HG03520 (cell line): Measurements from ENCODE around the gene ATRN.

ENCODE experiments used
- ATAC-seq: cut with Tn5 transposase; IDR thresholded peaks from one replicate; pipeline ENCODE4 v1.9.1; 2021; ENCODE audit warnings: mild to moderate bottlenecking, moderate library complexity; ENCODE audit not compliant: unreplicated experiment

ATRN gene

DNA sequence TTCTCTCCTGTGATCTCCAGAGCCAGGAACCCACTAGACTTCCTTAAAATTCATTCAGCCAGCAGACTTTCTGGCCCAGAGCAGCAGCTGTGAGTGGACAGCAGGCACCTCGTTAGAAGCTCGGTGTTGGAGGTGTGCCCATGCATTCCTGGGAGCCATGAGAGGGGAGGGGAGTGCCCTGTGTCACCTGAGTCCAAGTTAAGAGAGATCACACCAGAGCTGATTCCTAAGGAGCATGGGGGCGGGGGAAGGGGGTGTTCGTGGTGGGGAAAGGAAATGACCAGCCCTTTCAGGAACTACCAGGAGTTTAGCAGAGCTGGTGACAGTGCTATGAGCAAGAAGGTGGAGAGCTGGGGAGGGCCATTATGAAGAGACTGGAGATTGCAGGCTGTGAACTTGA, 145.4 kb downstream of the ATRN start:
- no peak for ATAC-seq

DNA sequence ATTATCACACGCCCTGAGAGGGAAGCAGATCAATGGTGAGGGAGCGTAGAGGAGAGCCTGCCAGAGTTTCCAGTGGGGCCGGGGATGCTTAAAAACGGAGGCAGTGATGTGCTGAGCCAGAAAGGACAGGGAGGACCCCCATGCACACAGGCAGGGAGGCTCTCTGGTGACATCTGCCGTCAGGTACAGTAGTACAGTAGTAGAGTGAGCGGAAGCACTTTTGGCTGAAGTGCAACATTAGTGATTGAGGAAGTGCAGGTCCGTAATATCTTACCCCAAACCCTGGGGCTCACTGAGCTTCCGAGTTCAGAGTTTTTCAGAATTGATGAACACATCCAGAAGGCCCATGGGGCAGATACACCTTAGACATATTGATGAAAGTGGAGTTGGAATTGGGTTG, 150.3 kb downstream of the ATRN start:
- ATAC-seq = no peak

DNA sequence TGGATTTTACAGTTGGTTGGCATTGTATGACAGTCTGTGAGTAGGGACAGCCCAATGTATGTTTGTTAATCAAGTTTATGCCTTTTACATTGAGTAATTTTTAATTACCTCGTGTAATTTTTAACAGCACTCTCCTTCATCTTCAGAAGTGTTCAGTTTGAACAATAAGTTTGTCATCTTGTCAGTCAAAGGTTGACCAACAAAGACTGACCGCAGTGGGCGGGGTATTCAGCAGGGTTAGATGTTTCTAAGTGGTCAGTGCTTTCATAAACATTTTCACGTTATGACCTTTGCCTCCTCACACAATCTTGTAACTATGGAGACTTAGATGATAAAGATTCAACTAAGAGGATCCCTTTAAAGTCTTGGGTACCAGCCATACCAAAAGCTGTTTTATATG, 151.6 kb downstream of the ATRN start:
- no peak for ATAC-seq

DNA sequence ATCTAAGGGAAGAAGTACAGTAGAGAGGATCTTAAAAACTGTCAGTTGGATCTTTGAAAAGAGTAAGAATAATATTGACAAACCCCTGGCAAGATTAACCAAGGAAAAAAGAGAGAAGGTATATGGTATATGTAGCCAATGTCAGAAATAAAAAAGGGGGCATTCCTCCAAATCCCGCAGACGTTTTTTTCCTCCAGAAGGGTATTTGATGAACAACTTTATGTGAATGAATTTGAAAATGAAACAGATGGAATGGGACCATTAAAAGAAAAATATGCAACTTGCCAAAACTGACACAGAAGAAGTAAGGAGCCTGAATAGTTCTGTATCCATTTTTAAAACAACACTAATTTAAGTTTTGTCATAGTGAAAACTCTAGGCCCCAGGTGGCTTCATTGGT, 156.7 kb downstream of the ATRN start:
- no peak for ATAC-seq

DNA sequence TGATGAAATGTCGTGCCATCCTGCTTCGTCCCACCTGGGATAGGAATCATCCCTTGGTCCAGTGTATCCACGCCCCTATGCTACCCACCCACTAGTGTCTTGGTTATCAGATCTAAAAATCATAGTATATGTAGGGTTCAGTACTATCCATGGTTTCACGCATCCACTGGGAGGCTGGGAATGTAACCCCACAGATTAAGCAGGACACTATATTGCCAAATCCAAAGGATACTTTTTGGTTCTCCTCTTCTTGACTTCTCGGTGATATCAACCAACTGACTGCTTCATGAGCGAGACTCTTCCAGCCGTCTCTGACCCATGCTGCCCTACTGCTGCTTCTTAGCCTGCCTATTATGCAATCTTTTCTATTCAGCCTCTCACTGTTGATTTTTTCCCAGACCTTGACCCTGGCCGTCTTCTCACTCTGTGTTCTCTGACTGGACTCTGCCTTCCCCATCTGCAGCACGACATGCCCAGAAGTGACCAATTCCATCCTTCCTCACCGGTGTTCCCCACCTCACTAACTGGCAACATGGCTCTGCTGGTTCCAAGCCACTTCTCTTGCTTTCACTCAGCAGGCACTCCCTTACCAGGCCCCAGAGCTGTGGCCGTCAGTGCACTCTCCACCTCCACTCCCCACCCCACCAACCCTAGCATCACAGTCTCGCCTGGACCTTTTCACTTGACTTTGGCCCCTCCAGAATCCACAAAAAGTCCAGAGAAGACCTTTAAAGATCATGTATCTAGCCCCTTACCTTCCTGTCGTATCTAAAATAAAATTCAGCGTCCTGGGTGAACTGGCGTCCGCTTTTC, 157.9 kb downstream of the ATRN start:
- ATAC-seq = no peak

DNA sequence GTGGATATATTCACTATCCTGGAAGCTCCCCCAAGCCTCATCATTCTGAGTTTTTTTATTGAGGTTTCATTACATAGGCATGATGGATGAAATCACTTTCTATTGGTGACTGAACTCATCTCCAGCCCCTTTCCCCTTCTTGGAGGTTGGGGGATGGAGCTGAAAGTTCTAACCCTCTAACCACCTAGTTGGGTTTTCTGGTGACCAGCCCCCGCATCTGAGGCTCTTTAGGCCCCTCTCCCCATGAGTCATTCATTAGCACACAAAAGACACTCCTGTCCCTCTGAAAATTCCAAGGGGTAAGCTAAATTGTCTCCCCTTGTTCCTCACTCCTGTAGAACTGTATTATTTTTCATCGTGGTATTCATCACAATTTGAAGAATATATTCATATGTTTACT, 159.1 kb downstream of the ATRN start:
- no peak for ATAC-seq

DNA sequence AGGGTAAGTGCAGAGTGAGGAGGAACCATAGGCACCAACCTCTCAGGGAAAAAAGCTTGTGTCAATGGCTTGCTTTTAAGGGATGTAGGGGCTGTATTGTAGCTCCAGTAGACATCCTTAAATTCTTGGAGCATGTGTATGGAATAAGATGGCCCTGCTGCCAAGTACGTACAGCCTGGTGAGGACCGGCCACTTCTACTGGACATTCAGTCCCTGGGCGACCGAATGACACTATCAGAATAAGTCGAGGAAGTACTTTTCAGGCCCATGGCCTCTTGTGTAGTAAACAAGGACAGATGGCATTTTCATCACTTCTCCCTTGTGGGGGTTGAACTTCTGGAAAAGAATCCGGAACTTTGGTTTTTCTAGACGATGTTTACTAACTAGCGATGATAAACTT, 159.6 kb downstream of the ATRN start:
- ATAC-seq = no peak

DNA sequence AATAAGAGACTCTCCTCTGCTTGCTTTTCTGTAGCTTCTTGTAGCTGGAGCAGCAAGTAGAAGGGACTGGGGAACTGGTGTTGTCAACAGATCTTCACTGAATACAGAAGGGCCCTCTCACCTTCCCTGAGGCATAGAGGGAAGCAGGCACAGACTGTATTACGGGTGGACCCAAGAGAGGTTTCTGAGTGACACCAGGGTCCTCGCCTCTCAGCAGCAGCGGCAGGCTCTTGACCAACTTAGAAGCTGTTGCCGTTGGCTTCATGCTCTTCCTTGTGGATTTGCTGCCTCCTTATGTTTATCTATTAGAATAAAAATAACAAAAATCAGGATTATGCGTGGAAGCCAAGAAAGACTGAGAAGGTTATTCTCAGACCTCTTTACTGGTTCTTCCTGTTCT, 160.7 kb downstream of the ATRN start:
- no peak for ATAC-seq

DNA sequence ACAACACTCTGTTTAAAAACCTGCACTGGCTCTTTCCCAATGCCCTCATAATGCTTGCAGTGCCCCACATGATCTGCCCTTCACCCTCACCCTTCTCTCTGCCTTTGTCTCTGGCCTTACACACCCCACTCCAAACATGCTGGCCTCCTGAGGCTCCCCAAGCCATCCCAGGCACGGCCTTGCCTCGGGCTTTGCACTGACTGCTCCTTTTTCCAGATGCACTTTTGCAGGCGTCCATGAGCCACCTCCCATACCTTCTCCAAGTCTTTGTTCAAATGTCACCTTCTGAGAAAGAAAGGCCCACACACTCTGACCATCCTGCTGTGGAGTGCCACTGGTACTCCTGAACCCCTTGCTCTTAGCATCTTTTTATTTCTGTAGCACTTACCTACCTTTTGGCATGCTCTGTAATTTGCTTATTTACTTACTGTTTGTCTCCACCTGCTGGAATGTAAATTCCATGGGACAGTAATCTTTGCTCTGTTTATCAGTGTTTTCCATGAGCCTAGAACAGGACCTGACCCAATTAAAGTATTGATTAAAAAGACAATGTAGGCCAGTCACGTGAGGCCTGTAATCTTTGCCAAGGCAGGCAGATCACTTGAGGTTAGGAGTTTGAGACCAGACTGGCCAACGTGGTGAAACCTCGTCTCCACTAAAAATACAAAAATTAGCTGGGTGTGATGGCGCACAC, 161.6 kb downstream of the ATRN start:
- ATAC-seq = no peak

DNA sequence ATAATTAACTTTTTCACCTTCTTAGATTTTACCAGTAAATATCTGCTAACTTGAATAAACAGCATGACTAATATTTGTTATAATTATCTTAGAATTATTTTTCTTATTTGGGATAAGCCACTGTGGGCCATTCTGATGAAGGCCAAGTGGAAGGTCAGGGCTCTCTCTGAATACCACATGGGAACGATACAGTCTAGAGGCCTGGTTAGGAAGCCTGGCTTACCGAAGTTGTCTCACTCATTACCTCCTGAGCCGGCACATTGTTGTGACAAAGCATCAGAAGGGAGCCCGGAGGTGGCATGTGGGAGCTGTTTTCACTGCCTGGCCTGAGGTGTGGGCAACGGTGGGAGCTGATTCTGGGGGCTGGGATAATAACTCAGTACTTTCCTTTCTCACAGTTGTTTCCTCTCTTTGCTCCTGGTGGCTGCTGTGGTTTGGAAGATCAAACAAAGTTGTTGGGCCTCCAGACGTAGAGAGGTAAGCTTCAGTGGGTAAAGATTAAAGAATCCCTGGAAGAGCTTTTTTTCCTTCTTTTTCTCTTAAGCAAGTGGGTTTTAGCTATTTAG, 163.2 kb downstream of the ATRN start:
- ATAC-seq = no peak

DNA sequence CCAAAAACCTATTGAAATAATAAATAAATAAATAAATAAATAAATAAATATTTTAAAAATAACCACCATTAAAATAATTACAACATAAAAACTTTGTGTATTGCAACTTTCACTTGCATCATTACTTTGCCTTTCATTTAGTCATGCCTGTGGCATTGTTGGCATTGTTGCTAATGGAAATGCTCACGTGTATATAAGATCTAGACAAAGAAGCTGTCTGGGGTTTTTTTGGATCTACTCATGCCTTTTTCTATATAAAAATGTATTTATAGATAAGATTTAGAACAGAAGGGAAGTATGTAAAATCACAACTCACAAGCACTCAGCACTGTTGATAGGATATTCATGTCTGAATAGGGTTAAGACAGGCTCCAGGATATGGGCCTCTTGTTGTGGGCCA, 164.5 kb downstream of the ATRN start:
- ATAC-seq = no peak

DNA sequence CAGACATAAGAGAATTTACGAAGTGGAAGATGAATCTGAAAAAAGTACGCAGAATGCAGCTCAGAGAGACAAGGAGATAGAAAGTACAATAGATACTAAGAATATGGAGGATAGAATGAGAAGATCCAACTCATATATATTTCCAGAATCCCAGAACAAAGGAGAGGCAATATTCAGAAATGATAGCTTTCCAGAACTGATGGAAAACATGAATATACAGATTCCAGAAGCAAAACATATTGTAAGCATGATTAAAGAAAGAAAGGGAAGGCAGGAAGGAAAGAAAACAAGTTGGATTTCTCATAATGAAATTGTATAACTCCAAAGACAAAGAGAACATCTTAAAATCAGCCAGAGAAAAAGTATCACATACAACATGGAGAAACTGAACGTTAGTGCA, 169.4 kb downstream of the ATRN start:
- ATAC-seq = no peak

DNA sequence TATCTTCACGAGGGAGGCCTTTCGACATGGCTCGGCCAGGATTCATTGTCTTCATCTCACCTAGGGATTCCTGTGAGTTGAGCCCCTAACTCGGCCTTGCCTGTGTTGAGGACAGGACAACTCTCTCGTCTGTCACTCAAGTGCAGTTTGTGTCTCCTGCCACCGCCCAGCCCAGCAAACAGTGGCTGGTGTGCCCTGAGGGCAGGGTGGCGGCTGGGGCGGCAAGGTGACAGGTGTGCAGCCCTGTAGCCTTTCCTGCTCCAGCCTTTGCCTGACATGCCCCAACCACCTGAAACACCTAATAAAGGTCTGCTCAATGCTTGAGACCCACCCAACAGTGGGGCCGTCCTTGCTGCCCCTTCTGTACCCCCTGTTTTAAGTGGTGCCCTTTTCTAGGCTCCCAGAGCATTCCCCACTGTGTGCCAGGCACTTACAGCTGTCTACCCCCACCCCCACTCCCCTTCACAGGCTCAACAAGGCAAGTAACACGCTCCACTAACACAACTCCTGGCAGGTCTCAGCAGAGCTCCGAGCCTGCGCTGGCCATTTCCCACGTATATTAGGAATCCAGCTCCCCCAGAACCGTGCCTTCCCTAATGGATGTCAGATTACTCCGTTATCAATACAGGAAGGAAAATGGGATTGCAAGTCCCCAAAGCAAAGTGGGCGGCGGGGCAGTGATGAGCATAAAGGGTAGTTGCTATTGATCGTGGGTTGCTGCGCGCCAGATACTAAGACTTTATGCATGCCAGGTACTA, 174.7 kb downstream of the ATRN start:
- ATAC-seq = no peak

DNA sequence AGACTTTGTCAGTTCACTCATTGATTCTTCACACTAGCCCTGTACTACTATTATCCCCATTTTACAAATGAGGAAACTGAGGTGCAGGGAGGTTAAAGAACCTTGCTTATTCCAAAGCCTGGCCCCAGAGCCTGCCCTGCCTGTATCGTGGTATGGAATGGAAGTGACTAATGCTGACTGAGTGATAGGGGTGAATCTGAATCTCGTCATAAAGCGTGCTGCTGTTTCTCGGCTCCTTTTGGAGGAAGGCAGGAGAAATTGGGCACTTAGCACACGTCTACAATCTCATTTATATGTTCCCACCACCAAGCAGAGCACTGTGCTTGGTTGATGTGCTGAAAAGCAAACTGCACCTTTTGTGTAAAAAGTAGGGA, 175.2 kb downstream of the ATRN start:
- ATAC-seq = no peak

DNA sequence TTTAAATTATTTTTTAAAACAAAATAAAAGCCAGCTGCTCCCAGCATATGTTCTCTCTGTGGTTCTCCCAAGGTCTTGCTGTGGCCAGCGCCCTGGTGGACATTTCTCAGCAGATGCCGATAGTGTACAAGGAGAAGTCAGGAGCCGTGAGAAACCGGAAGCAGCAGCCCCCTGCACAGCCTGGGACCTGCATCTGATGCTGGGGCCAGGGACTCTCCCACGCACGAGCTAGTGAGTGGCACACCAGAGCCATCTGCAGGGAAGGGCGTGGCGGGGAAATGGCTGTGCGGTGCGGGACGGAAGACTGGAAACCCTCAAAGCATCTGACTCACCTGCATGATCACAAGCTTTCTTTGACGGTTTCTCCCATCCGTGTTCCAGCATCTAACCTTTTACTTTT, 175.8 kb downstream of the ATRN start:
- ATAC-seq = no peak

DNA sequence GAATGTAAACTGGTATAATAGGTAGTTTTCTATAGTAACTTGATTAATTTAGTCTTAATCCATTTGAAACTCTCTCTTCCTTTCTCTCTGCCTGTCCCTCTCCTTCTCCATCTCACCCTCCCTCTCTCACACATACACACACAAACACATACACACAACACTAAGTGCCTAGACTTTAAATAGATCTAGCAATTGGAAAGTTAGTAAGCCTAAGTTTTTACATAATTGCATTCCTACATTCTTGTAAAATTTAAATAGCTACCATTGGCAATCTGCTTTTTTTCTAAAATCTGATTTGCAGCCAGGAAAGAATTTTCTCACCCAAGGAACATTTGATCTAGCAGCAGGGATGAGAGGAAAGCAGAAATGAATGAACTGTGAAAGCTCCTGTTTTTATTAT, 176.7 kb downstream of the ATRN start:
- ATAC-seq = no peak

DNA sequence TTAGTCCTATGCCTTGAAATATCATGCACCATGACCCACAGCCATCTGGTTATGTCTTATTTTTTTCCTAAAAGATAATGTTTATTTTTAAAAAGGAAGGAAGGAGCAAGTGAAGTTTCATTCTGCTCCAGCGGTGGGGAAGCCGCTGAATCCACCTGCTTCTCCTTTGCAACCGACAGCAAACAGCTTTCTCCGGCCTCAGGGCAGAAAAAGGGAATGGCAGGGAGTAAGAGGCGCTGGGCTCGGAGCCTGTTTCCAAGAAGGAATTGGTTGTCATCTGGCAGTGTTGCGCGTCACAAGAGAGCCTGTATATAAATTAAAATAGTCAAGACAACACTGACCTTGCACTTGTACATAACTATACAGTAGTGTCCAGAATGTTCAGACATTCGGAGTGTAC, 178.1 kb downstream of the ATRN start:
- ATAC-seq = no peak

DNA sequence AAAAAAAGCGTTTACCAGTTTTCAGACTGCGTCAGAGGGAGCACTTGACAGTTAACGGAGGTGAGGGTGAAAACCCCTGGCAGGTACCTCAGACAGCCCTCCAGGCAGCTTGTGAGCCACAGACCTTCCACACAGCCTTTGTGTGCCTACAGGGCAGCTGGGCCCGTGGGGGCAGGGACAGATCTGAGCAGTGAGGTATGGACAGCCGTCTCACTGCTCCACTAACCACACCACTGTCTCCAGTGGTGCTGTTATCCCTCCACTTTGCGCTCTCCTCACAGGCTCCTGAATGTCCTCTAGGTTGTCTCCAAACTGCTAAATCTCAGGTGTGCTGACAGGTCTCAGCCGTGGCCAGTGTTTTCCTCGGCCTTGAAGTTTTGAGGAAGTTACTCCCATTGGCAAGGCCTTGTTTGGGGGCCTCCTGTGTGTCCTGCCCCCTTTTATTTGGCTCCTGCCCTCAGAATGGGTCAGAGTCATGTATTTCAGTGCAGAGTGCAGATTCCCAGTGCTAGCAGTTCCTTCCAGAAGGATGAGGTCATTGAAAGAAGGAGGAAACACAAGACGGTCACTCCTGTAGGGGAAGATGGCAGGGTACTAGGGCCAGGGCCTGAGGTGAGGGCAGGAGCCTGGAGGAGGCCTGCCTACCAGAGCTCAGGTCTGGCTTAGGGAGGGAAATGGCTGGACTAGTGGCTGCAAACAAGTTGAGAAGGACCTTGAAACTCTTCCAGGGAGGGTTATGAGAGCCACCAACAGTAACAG, 180.6 kb downstream of the ATRN start:
- ATAC-seq = no peak

DNA sequence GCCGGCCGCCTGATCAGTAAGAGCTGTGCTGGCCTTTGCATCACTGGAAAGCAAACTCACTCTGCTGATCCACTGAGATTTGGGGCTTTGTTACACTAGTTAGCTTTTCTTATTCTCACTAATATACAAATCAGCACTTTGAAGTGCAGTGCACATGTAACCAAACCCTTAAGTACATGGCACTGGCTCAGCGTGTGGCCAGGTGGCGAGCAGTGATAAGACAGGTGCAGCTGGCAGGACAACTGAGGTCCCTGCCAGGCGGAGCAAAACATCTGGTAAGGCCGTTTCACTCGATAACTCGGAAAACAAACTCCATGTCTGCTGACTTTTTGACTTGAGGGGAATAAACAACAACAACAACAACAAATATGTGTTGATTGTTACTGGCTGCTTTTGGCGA, 181.4 kb downstream of the ATRN start:
- no peak for ATAC-seq

DNA sequence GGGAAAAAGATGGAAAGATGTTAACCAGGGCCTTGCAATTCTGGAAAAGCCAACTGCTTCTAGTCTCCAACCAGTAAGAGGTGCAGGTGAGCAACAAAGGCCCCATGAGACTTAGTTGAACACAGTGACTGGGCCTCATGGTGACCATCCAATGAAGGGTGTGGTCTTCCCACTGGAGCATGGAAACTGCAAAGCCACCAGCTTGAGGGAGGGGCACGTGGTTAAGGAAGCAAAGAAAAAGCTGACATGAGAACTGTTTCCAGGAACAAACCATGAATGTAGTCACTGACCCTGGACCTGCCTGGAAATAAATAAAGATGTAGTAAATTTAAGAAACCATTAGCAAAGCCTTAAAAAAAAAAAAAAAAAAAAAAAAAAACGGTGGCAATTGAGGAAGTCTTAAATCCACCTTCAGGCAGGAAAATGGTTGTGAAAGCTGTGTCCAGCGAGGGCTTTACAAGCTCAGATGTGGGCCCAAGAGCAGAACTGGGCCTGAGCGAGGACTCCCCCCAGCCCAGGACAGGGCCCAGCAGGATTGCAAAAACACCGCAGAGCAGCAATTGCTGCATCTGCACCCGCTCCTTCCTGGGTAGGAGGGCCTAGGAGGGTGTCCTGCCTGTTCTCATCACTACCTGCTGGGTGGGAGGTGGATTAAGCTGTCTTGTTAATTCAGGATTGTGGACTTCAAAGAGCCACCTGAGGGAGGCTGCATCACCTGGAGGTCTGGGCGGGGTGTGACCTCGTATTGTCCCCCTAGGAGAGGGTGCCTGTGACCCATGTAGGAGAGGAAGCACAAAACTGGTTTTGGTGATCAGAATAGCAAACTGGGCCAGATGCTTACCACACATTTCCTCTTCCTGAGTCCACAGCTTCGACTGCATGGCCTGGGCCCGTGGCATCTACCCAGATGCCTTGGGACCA, 182.1 kb downstream of the ATRN start:
- no peak for ATAC-seq
